ENCODE results near the gene LRRC4C. TPM values are rescaled to one million over a fixed set of nuclear protein-coding genes. Genes with fewer than 3 reads are reported as not detected.

LRRC4C gene
- total and polyA plus RNA-seq, 10 of the 15 experiments (the other 5 are each of a cell fraction or from before 2014, with no cell fraction given), result 1.5 TPM; not detected in 9

DNA sequence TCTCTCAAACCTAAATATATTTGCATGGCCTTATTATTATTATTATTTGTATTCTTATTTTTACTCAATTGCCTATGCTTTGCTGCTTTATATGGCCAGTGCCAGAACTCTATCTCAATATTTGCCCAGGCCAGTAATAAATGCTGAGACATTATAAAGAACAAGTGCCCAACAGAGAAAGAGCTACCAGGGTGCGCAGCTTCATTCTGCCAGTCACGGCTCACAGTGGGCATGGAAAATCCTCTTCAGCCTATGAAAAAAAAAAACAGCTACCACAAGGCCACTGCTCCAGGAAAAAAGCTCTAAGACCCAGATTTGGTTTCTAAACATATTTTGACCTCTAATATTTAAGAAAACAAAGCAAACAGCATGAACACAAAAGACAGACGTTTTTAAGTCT, 1223.6 kb downstream of the LRRC4C start:
- 42% methylated on average over 3 of the region's 3 CpGs for WGBS (ENCODE audit: insufficient coverage, insufficient replicate concordance, low lambda C conversion rate, missing lambda C conversion rate)
- Histone ChIP-seq H3K27me3 (replicated peaks in 1 of 2; ENCODE audit: control insufficient read depth in 2 of 2, insufficient read depth in 2 of 2, low read length in 1 of 2) (no peaks in the 10 kb centered on the region), H3K36me3 (ENCODE audit: control insufficient read depth in 2 of 2, insufficient read depth in 2 of 2, low read length in 1 of 2) (no peaks in the 10 kb centered on the region), H3K79me2 (ENCODE audit: control insufficient read depth, insufficient read depth, low read length) (no peaks in the 10 kb centered on the region), H2AFZ (ENCODE audit: control insufficient read depth, low read depth, low read length) (no peak overlapping the region), H3K9me3 (replicated peaks; ENCODE audit: control insufficient read depth, insufficient read depth, low read length) (no peaks in the 10 kb centered on the region), H3K9ac (ENCODE audit: control insufficient read depth, insufficient read depth, low read length) (no peak overlapping the region), H3K4me1 (ENCODE audit: control insufficient read depth, insufficient read depth, low read length) (no peaks in the 10 kb centered on the region), H3K4me2 (ENCODE audit: control insufficient read depth, insufficient read depth) (no peak overlapping the region), H3K4me3 (no peak overlapping the region), H4K20me1 (ENCODE audit: control insufficient read depth, insufficient read depth) (no peaks in the 10 kb centered on the region), H3K27ac (ENCODE audit: control insufficient read depth, insufficient read depth) (no peak overlapping the region)
- no peak for TF ChIP-seq IRF4 (IDR thresholded peaks at IDR 0.05; ENCODE audit: low read depth, low read length)
- TF ChIP-seq E2F8 (IDR thresholded peaks at IDR 0.05; ENCODE audit: low read depth, partially characterized antibody), result no peak
- no peak for TF ChIP-seq FOXM1 (IDR thresholded peaks at IDR 0.05; ENCODE audit: low read depth, low read length)
- TF ChIP-seq EED (IDR thresholded peaks at IDR 0.05; ENCODE audit: low read depth), result no peak
- TF ChIP-seq USF2 (IDR thresholded peaks at IDR 0.05; ENCODE audit: borderline replicate concordance, low read depth, low read length), result no peak
- TF ChIP-seq CEBPB (IDR thresholded peaks at IDR 0.05; ENCODE audit: borderline replicate concordance in 1 of 2, low read depth in 2 of 2, low read length in 2 of 2), result no peak
- no peak for TF ChIP-seq NR2F1 (conservative IDR thresholded peaks at IDR 0.05)
- TF ChIP-seq, protein P1, sequence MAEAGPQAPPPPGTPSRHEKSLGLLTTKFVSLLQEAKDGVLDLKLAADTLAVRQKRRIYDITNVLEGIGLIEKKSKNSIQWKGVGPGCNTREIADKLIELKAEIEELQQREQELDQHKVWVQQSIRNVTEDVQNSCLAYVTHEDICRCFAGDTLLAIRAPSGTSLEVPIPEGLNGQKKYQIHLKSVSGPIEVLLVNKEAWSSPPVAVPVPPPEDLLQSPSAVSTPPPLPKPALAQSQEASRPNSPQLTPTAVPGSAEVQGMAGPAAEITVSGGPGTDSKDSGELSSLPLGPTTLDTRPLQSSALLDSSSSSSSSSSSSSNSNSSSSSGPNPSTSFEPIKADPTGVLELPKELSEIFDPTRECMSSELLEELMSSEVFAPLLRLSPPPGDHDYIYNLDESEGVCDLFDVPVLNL (IDR thresholded peaks at IDR 0.05; ENCODE audit: low read depth, low read length), result no peak
- ChIA-PET SMC1A (ENCODE audit: uncharacterized antibody, unreplicated experiment) (interaction anchor here (1.0 to 1.2 kb wide), 2 partner anchors 52 to 60 kb away, joined by 3 read pairs; no protein-coding TSS in a partner anchor), CTCF (interaction anchor here (1.6 kb wide), 1 partner anchor 22 kb away, joined by 3 read pairs; no protein-coding TSS in a partner anchor), RAD21 (ENCODE audit: unreplicated experiment) (interaction anchor here (0.8 kb wide), 1 partner anchor 8 kb away, joined by 3 read pairs; no protein-coding TSS in a partner anchor), POLR2A (interaction anchor here (1.4 kb wide), 1 partner anchor 52 kb away, joined by 3 read pairs; no protein-coding TSS in a partner anchor)
- DNase-seq (ENCODE audit: low read depth, low spot score) (no peak), ATAC-seq (no peak), FAIRE-seq (no peak)
- intact Hi-C loops (cut with micrococcal nuclease; ENCODE audit: unreplicated experiment) (no loop called here), in situ Hi-C loops (cut with MboI) (no loop called here)
- no TSS peak for BruUV-seq (replicated peaks)
